Liver (tissue), 3 donors: ENCODE measurements around the gene LRRC71.

Experiments used
- FOXA1 ChIP-seq: IDR thresholded peaks from 2 replicates; pipeline ENCODE4 v1.6.1; 2016; ENCODE audit warnings: antibody characterized with exemption
- GABPA ChIP-seq, 2 donors: IDR thresholded peaks in 1 of 2; conservative IDR thresholded peaks in 1 of 2; 2 replicates each; pipeline ENCODE4 v1.6.1; 2016; ENCODE audit warnings: antibody characterized with exemption in 2 of 2, mild to moderate bottlenecking in 1 of 2, moderate library complexity in 1 of 2
- JUND ChIP-seq, 2 donors: IDR thresholded peaks; 2 replicates each; pipeline ENCODE4 v1.6.1; 2016; ENCODE audit warnings: antibody characterized with exemption in 2 of 2
- NR2F2 ChIP-seq: IDR thresholded peaks from 2 replicates; pipeline ENCODE4 v1.6.1; 2016; ENCODE audit warnings: antibody characterized with exemption
- RAD21 ChIP-seq, 2 donors: IDR thresholded peaks; 2 replicates each; pipeline ENCODE4 v1.6.1; 2016; ENCODE audit warnings: antibody characterized with exemption in 2 of 2, mild to moderate bottlenecking in 2 of 2
- RXRA ChIP-seq, 2 donors: IDR thresholded peaks; 2 replicates each; pipeline ENCODE4 v1.6.1; 2017 to 2018; ENCODE audit warnings: antibody characterized with exemption in 2 of 2, mild to moderate bottlenecking in 1 of 2
- TAF1 ChIP-seq: conservative IDR thresholded peaks from 2 replicates; pipeline ENCODE4 v1.6.1; 2016; ENCODE audit warnings: antibody characterized with exemption, mild to moderate bottlenecking
- TF ChIP-seq, protein P1 (sequence below): fragments of 150-350 bp; IDR thresholded peaks from 2 replicates; pipeline ENCODE4 v1.5.1; 2017; ENCODE audit warnings: improper control_type of control experiment, low read depth, low read length; ENCODE audit not compliant: missing input control
- TF ChIP-seq, protein P2 (sequence below): IDR thresholded peaks from 2 replicates; pipeline ENCODE4 v1.6.1; 2016; ENCODE audit warnings: antibody characterized with exemption
- TF ChIP-seq, protein P3 (sequence below): IDR thresholded peaks from 2 replicates; pipeline ENCODE4 v1.6.1; 2016; ENCODE audit warnings: antibody characterized with exemption
- TF ChIP-seq, protein P4 (sequence below): IDR thresholded peaks from 2 replicates; pipeline ENCODE4 v1.6.1; 2016; ENCODE audit warnings: antibody characterized with exemption, mild to moderate bottlenecking
- TF ChIP-seq, protein P5 (sequence below): IDR thresholded peaks from 2 replicates; pipeline ENCODE4 v1.6.1; 2016; ENCODE audit warnings: antibody characterized with exemption
- donor health status: healthy.
- donor health status: healthy.

DNA sequence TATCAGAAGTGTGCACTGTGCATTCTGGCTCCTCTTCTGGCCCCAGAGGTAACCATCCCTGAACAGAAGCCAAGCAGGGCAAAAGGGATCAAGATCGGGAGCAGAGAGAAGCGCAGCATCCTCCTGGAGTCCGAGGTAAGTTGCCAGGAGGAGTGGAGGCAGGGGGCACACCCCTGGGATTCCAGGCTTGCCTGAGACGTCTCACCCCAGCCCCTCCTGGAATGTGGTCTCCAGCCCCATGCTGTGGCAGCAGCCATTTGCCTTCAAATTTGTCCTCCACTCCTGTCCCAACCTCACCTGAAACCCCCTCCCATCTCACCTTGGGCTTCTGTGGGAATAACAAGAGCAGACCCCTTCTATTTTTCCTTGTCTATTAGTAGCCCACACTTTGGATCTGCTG is 10.1 kb downstream of the LRRC71 start:
- TF ChIP-seq, protein P1, sequence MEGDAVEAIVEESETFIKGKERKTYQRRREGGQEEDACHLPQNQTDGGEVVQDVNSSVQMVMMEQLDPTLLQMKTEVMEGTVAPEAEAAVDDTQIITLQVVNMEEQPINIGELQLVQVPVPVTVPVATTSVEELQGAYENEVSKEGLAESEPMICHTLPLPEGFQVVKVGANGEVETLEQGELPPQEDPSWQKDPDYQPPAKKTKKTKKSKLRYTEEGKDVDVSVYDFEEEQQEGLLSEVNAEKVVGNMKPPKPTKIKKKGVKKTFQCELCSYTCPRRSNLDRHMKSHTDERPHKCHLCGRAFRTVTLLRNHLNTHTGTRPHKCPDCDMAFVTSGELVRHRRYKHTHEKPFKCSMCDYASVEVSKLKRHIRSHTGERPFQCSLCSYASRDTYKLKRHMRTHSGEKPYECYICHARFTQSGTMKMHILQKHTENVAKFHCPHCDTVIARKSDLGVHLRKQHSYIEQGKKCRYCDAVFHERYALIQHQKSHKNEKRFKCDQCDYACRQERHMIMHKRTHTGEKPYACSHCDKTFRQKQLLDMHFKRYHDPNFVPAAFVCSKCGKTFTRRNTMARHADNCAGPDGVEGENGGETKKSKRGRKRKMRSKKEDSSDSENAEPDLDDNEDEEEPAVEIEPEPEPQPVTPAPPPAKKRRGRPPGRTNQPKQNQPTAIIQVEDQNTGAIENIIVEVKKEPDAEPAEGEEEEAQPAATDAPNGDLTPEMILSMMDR: no peak
- TF ChIP-seq, protein P2, sequence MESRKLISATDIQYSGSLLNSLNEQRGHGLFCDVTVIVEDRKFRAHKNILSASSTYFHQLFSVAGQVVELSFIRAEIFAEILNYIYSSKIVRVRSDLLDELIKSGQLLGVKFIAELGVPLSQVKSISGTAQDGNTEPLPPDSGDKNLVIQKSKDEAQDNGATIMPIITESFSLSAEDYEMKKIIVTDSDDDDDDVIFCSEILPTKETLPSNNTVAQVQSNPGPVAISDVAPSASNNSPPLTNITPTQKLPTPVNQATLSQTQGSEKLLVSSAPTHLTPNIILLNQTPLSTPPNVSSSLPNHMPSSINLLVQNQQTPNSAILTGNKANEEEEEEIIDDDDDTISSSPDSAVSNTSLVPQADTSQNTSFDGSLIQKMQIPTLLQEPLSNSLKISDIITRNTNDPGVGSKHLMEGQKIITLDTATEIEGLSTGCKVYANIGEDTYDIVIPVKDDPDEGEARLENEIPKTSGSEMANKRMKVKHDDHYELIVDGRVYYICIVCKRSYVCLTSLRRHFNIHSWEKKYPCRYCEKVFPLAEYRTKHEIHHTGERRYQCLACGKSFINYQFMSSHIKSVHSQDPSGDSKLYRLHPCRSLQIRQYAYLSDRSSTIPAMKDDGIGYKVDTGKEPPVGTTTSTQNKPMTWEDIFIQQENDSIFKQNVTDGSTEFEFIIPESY: no peak
- TF ChIP-seq, protein P3, sequence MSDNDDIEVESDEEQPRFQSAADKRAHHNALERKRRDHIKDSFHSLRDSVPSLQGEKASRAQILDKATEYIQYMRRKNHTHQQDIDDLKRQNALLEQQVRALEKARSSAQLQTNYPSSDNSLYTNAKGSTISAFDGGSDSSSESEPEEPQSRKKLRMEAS: no peak
- TF ChIP-seq, protein P4, sequence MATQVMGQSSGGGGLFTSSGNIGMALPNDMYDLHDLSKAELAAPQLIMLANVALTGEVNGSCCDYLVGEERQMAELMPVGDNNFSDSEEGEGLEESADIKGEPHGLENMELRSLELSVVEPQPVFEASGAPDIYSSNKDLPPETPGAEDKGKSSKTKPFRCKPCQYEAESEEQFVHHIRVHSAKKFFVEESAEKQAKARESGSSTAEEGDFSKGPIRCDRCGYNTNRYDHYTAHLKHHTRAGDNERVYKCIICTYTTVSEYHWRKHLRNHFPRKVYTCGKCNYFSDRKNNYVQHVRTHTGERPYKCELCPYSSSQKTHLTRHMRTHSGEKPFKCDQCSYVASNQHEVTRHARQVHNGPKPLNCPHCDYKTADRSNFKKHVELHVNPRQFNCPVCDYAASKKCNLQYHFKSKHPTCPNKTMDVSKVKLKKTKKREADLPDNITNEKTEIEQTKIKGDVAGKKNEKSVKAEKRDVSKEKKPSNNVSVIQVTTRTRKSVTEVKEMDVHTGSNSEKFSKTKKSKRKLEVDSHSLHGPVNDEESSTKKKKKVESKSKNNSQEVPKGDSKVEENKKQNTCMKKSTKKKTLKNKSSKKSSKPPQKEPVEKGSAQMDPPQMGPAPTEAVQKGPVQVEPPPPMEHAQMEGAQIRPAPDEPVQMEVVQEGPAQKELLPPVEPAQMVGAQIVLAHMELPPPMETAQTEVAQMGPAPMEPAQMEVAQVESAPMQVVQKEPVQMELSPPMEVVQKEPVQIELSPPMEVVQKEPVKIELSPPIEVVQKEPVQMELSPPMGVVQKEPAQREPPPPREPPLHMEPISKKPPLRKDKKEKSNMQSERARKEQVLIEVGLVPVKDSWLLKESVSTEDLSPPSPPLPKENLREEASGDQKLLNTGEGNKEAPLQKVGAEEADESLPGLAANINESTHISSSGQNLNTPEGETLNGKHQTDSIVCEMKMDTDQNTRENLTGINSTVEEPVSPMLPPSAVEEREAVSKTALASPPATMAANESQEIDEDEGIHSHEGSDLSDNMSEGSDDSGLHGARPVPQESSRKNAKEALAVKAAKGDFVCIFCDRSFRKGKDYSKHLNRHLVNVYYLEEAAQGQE: no peak
- TF ChIP-seq, protein P5, sequence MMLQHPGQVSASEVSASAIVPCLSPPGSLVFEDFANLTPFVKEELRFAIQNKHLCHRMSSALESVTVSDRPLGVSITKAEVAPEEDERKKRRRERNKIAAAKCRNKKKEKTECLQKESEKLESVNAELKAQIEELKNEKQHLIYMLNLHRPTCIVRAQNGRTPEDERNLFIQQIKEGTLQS: no peak
- TF ChIP-seq JUND (IDR thresholded peaks at IDR 0.05): no peak
- TF ChIP-seq TAF1: no peak
- no peak for TF ChIP-seq GABPA (IDR thresholded peaks at IDR 0.05 in 1 of 2, conservative IDR thresholded peaks at IDR 0.05 in 1 of 2)
- no peak for TF ChIP-seq RAD21 (IDR thresholded peaks at IDR 0.05)
- no peak for TF ChIP-seq FOXA1
- TF ChIP-seq NR2F2: no peak
- no peak for TF ChIP-seq RXRA (IDR thresholded peaks at IDR 0.05)
